ENCODE measurements around the gene ANKRD6.

The ANKRD6 gene

DNA sequence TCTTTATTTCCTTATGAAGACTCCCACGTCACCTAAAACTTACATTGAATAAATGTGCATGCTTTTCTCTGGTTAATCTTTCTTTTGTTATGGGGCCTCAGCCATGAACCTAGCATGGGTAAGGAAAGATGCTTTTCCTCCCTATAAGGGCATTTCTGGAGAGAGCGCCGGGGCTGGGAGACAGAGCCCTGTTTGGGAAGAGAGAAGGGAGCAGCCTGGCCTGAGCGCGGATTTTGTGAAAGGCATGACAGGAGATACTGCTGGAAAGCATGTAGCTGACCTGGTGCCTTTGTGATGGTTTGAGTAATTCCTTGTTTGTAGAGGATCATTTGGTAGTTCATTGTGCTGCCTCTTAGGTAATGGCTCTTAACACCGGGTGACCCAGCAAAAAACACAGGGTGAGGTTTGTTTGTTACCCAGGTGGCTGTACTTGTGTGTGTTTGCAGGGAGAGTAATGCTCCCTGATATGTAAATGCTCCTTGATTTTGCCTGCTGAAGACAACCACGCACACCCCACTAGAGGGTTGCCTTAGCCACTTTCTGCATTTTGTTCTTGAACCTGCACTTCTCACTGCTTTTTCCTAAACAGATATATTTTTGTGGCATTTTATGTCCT, 59.2 kb downstream of the ANKRD6 start:
- TF ChIP-seq, protein P1, sequence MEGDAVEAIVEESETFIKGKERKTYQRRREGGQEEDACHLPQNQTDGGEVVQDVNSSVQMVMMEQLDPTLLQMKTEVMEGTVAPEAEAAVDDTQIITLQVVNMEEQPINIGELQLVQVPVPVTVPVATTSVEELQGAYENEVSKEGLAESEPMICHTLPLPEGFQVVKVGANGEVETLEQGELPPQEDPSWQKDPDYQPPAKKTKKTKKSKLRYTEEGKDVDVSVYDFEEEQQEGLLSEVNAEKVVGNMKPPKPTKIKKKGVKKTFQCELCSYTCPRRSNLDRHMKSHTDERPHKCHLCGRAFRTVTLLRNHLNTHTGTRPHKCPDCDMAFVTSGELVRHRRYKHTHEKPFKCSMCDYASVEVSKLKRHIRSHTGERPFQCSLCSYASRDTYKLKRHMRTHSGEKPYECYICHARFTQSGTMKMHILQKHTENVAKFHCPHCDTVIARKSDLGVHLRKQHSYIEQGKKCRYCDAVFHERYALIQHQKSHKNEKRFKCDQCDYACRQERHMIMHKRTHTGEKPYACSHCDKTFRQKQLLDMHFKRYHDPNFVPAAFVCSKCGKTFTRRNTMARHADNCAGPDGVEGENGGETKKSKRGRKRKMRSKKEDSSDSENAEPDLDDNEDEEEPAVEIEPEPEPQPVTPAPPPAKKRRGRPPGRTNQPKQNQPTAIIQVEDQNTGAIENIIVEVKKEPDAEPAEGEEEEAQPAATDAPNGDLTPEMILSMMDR (IDR thresholded peaks at IDR 0.05; ENCODE audit: borderline replicate concordance, insufficient read depth, low read depth, low read length) = no peak

DNA sequence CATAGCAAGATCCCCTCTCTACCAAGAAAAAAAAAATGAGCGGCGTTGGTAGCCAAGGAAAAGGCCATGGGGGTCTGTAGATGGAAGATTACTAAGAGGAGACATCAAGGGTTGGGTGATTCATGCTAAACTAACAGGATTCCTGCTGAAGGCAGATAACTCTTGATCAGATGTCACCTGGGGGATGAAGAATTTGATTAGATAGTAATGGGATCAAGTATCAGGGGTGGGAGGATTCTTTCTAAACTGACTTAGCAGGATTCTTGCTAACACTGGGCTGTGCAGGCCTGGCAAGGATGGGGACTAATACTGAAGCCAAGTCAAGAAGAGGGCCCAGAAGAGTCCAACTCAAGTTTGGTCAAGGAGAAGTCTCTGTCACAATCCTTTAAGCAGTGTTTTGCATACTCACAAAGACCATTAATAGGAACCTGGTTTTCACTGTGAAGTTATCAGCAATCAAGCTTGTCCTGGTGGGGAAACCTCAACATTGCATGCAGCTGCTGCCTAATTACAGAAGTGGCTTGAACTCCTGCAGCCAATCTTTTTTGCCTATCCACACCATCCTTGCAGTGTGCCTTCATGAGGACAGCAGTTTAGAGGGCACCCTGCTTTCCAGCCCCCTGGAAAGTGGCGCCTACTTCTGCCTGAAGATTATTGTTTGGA, 61.3 kb downstream of the ANKRD6 start:
- H3K4me3 ChIP-seq (ENCODE audit: low read depth, low read length) = no peak overlapping the region
- TF ChIP-seq, protein P1 (IDR thresholded peaks at IDR 0.05; ENCODE audit: borderline replicate concordance, insufficient read depth, low read depth, low read length) = peak; percentile 21; the same call in 1 of the 2 replicates

More for the DNA sequence above, 59.2 kb downstream of the ANKRD6 start:
- no peak overlapping the region for H3K4me3 ChIP-seq (ENCODE audit: low read depth, low read length)

DNA sequence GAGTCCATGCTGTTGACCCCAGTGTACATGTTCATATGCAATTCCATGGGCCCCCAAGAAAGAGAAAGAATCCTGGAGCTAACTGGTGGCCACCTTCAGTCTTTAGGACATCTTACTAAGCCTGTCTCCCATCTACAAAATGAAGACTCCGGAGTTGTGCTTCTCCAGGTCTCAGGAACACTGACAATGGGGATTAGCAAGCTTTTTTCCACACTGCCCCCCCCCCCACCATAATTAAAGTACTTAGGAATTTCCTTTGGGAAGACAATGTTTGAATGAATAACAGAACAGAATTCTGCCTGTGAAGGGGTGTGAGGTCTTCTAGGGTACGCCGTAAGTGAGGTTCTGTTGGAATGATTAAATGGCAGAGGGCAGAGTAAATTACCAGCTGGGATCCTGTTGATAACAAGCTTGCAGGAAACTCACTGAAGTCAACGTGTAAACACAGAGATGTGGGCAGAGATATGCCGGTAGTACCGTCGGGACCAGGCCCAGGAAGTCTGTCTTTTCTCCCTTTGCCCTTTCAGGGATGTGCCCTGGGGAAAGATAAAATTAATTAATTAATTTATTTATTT, 63.1 kb downstream of the ANKRD6 start:
- TF ChIP-seq, protein P1 (IDR thresholded peaks at IDR 0.05; ENCODE audit: borderline replicate concordance, insufficient read depth, low read depth, low read length) = no peak

DNA sequence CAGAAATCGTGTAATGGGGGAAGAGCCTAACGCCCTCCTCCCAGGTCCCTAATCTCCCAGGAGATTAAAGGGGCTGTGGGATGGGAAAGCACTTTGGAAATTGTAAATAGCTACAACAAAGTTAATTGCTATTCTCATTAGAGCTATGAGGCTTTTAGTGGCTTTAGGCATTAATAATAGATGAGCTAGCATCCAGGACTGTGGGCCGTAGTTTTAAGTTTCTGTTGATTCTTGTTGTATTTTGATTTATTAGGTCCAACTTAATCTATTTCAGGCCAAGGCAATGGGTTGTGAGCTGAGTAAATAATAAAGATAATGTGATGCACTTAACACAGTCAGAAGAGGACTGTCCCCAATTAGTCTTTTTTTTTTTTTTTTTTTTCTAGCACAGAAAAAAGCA, 67.7 kb downstream of the ANKRD6 start:
- H3K4me3 ChIP-seq (ENCODE audit: low read depth, low read length) = no peak overlapping the region
- TF ChIP-seq, protein P1 (IDR thresholded peaks at IDR 0.05; ENCODE audit: borderline replicate concordance, insufficient read depth, low read depth, low read length) = no peak

More for the DNA sequence above, 63.1 kb downstream of the ANKRD6 start:
- H3K4me3 ChIP-seq (ENCODE audit: low read depth, low read length) = no peak overlapping the region

DNA sequence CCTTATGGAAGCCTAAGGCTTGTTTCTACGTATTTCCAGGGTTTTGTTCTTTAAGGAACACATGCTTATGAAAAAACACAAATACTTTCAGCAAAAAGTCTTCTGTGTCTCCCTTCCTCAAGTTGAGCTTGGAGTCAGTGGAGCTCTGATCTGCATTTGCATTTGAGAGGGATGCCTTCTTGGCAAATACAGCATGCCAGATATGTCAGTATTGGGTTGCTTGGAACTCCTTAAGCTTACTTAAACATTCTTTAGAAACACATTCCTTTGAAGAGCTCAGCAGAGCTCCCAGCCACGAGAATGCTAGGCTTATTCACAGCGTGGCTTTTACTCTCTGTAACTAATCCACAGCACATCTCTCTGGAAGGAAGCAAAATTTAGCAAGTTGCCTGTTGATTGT, 68.3 kb downstream of the ANKRD6 start:
- no peak overlapping the region for H3K4me3 ChIP-seq (ENCODE audit: low read depth, low read length)
- TF ChIP-seq, protein P1 (IDR thresholded peaks at IDR 0.05; ENCODE audit: borderline replicate concordance, insufficient read depth, low read depth, low read length) = no peak

DNA sequence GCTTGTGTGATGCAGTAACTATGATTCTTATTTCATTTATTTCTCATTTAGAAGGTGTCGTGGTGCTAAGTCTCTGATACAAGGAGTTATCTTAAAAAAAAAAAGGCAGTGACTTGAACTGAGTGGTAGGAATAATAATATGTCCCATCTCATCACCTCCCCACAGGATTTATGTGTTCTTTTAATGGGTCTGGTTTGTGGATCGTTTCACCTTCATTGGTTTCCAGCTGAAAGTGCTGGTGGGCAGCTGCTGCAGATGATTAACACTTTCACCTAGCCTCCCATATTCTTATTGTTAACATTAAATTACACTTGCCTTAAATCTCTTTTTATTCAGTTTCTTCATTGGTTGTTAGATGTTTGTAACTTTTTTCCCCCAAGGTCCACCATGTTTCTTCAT, 68.8 kb downstream of the ANKRD6 start:
- H3K4me3 ChIP-seq (ENCODE audit: low read depth, low read length) = no peak overlapping the region
- TF ChIP-seq, protein P1 (IDR thresholded peaks at IDR 0.05; ENCODE audit: borderline replicate concordance, insufficient read depth, low read depth, low read length) = no peak

DNA sequence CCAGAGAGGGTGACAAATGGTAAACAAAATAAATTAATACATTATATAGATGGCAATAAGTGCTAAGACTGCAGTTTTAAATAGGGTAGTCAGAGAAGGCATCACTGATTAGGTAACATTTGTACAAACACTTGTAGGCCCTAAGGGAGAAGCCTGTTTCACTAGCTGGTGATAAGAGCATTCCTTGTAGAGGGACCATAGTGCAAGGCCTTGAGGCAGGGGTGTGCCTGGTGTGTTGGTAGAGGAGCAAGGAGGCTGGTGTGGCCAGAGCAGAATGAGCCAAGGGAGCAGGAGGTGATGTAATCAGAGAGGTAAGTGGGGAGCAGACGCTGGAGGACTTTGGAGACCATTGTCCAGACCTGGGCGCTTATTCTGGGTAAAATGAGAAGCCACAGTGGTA, 70.7 kb downstream of the ANKRD6 start:
- TF ChIP-seq, protein P1 (IDR thresholded peaks at IDR 0.05; ENCODE audit: borderline replicate concordance, insufficient read depth, low read depth, low read length) = no peak
- no peak overlapping the region for H3K4me3 ChIP-seq (ENCODE audit: low read depth, low read length)

Measured in GM12875 (cell line).